HG02852 (cell line): Measurements from ENCODE around the gene ATXN1.
"Not testable (repeated sequence)": the region's sequence is repeated elsewhere in the genome, so short reads cannot be mapped to it uniquely, and the experiment has no call there.

Experiments used
- ATAC-seq: cut with Tn5 transposase; IDR thresholded peaks from one replicate; pipeline ENCODE4 v1.9.1; 2021; ENCODE audit warnings: mild to moderate bottlenecking, moderate library complexity; ENCODE audit not compliant: unreplicated experiment

The ATXN1 gene

DNA sequence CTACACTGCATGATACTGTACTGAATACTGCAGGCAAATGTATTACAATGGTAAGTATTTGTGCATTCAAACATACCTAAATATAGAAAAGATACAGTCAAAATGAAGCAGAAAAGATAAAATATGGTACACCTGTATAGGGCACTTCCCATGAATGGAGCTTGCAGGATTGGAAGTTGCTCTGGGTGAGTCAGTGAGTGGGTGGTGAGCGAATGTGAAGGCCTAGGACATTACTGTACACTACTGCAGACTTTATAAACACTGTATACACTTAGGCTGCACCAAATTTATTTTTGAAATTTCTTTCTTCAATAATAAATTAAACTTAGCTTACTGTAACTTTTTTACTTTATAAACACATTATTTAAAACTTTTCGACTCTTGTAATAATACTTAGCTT lies 213.1 kb downstream of the ATXN1 start:
- no peak for ATAC-seq

DNA sequence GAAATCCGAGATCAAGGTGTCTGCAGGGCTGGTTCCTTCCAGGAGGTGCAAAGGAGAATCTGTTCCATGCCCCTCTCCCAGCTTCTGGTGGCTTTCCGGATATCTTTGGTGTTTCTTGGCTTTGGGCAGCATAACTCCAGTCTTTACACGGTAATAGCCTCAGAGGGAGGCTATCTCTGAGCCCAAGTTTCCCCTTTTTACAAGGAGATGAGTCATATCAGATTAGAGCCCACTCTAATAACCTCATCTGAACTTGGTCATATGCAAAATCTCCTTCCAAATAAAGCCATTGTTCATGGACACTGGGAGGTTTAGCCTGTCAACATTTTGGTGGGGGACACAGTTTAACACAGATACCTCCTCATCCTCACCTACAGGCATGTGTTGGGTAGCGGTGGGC lies 213.7 kb downstream of the ATXN1 start:
- ATAC-seq, result no peak

DNA sequence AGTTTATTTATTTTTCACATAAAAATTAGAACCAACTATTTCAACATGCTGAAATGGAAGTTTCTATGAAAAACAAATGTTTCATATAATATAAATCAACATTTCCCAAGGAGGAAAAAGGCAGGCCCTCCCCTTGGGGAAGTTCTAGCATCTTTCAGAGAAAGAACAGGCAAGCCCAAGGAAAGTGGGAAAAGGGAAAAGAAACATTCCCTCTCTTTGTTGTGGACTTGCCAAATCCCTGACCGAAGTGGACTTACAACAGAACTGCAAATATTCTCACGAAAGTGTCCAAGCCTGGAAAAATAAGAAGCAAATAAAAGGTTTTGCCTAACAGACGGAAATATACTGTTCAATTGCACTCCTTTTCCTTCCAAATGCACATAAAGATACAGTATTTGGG lies 214.4 kb downstream of the ATXN1 start:
- no peak for ATAC-seq

DNA sequence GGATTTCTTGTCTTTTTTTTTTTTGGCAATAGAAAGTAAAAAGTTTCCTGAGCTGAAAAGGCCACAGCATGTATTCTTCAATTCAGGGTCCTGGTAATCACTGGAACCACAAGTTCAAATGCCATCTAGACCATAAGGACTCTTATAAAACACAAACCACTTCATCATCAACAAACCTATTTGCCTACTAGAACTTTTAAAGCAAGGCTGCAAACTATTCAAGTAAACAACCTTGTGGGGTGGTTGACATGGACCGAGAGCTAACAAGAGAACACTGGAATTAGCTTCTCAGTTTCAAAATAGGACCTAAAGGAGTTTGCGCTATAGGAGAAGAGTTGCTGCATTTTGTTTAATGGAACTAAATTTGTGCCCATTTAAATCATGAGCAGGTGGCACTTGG lies 215.9 kb downstream of the ATXN1 start:
- no peak for ATAC-seq

DNA sequence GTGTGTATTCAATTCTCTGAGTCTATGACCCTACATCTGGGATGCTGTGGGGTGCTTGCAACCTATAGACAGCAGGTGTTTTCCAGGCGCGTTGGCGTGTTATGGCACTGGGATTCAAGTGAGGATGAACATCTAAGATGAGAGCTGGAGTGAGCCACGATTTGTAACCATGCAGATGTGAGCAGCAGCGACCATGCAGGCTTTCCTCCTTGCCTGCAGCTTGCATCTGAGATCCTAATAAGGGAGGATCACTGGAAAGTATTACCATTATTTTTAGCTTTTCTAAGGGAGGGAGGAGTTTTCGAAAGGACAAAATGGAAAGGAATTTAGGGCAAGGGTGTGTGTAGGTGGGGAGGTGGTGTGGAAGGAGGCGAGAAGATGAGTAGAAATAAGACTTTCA lies 216.7 kb downstream of the ATXN1 start:
- no peak for ATAC-seq

DNA sequence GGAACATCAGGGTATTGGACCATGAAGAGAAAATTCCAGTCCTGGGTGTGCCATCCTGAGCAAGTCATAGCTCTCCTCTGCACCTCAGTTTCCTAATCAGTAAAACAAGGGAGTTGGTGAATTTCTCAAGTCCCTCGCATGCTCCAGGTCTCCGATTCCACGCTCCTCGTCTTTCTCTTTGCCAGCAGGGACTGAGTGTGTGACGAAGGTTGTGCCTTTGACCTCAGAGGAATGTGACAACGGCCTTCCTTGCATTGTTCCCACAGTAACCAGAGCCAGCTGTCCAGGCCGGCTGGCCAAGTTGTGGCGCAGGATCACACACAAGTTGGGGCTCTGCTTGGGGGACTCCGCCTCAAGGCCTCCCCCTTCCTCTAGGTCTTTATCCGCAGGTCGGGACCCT lies 217.3 kb downstream of the ATXN1 start:
- ATAC-seq, result no peak

DNA sequence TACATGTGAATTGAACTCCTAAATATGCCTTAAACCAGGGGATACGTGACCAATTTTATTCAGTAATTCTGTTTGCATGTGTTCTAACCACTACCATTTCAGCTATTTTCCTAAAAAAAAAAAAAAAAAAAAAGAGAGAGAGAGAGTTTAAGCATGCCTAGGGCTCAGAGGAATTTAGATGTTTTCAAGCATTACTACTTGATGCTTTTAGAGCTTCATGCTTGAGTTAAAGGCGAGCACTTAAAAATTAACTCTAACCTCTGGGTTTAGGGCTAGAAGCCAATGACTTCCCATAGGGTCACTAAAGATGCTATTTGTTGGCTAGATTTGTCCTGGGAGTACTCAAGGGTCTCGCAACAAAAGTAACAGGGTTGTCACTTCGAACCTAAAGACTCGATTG lies 217.7 kb downstream of the ATXN1 start:
- ATAC-seq, result no peak

DNA sequence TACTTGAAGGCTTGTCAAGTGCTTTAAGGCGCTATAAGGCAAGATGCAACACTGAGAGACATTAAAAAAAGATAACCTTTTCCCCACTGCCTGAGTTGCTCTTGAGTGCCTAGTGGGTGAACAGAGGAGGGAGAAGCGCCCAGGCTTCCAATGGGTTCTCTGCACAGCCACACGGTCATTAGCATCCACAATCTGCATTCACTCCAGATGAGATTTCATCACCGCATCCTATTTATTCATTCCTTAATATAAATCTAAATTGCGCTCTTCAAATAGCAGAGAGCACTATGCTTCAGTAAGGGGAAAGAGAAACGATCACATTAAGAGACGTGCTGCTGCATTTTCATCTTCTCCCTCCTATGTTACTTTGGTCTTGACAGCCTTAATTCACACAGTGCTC lies 219.2 kb downstream of the ATXN1 start:
- no peak for ATAC-seq

DNA sequence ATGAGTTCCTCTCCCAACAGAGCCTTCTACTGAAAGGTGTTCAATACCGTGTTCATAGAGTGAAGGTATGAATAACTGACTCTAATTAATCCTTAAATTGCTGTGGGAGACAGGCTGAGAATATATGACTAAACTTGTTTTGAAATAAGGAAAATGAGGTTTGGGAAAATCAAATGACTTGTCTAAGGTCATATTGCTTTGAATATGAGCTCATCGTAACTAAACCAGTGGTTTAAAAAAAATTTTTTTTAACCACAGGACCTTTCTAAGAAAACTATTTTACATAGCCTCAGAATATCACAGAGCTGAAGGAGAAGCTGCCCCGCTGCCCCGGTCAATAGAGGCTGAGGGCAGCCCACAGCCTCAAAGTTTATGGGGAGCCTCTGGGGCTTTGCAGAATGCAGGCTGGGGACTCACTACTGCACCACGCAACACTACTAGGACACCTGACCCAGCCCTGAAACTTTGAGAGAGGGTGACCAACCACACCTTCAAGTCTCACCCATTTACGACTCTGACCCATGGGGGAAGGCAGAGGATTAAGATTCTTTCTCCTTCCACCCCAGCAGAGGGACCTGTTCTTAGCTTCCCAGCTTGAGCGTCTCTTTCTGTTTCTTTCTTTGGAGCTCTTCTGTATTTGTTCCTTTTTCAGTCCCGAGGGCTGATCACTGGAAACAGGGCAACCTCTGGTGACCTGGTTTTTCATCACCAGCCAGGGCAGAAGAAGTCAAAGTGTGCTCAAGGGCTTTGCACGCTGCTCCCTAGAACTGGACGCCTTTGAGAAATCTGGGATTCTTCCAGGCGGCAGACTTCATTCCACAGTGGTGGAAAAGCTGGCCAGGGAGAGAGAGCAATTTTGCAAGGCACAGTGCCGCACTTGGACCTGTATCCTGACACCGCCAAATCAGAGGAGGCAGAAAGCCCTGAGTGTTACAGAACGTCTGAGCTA lies 220.2 kb downstream of the ATXN1 start:
- peak; percentile 70 for ATAC-seq

DNA sequence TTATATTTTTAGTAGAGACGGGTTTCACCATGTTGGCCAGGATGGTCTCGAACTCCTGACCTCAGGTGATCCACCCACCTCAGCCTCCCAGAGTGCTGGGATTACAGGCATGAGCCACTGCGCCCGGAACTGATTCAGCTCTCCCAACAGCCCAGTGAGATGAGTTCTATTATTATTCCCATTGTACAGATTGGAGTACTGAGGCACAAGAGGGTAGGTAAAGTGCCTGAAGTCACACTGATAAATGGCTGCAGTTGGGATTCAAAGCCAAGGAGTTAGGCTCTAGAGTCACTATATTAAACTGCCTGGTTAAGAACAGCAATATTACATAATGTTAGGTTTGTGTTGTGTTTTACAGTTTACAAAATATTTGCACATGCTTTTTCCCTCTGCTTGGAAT lies 220.9 kb downstream of the ATXN1 start:
- not testable (repeated sequence) for ATAC-seq

DNA sequence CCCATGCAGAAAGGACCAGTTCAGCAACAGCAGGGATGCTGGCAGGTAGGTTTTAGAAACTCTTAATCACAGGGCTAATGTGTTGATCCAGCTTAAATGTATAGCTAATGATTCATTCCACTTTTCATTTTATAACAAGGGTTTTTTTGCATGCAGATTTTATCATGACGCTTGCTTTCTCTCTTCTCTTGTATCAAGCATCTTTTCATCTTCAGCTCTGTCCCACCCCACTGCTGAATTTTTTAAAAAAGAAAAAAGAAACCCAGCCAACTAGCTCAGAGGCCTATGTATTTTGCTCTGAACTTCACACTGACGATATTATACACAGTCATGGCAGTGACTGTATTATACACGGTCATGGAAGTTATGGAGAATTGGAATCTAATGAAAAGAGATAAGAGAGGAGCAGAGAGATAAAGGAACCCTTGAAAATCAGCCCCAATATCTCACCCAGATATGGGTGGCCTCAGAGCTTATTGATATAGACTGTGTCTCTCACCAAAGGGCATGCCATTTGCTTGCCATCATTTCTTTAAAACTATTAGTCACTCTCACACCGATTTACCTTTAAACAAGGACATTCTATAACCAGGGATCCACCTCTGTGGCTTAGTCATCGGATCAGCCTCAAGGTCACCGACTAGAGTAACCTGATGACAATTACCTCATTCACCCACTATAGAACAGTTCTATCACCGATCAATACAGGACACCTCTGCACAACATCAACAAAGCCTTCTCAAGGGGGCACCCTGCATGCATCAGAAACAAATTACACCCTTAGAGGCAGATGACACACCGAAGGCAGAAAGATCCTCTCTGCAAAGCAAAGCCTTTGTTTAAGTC lies 222.0 kb downstream of the ATXN1 start:
- no peak for ATAC-seq

DNA sequence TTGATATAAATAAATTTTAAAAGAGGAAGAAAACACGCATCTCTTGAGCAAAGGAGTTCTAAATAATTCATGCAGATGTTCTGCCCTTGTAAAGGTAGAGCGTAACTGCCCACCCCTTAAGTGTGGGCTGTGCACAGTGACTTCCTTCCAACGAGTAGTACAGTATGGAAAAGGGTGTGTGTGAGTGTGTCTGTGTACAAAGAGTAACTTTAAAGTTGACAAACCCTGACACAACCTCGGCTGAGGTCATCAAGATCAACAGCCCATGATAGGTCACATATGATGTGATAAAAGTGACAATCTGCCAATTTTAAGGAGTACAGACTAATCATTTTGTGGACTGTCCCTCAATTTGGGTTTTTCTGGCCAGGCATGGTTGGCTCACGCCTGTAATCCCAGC lies 225.7 kb downstream of the ATXN1 start:
- ATAC-seq, result no peak

DNA sequence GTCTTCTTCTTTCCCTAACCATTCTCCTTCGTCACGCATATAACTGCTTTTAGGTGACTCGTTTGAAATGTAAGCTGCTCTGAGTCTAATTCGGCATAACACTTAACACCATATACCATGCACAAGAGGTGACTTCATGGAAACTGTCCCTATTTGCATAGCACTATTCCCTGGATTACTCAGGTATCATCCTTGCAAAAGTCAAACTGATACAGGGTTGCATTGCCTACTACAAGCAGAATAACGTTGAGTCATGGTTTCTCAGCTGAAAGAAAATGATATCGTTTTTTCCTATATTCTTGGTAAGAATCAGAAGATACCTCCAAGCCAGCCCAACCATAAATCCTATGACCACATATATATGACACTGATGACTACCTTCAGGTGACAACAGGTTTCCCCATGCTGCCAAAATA lies 227.5 kb downstream of the ATXN1 start:
- ATAC-seq, result no peak

DNA sequence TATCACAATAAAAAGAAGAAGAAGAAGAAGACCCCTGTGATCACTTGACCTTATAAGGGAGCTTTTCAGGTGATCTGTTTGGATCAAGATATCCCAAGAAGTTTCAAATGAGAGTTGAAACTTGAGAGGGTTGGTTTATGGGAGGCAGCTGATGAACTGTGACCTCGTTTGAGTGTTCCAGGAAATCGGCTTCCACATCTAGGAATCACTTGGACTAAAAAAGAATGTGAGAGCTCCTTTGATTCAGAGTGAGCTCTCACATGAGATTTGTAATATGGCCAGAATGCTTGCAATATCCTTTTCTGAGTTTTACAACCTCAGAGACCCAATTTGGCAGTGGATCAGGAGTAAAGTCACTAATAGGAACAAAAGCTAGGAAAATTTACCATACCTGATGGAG lies 228.1 kb downstream of the ATXN1 start:
- ATAC-seq, result no peak

DNA sequence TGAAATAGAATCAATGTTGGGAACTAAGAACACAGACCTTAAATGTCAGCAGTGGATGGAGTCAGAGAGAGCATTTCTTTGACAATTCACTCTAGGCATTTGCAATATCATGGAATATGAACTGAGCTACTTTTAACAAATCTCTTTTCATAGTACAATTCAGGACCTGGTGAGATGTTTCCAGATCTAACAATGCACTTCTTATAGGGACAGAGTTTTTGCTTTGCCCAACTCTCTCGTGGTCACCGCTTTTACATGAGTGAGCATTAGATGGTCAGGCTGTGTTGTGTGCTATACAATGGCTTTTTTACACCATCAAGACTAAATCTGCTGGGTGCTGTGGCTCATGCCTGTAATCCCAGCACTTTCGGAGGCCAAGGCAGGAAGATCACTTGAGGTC lies 233.6 kb downstream of the ATXN1 start:
- ATAC-seq, result no peak

DNA sequence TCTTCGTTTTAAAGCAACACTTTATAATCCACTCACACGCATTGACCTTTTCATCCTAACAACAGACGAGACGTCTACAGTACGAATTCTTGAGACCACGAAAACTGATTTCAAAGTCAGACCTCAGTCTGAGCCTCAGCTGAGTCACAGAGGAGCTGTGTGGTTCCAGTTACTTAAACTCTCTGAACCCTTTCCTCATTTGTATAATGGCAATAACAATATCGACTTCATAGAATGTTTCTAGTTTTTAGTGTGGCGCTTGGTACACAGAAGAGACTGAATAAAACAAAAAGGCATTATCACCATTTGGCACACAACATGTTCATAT lies 236.9 kb downstream of the ATXN1 start:
- no peak for ATAC-seq

DNA sequence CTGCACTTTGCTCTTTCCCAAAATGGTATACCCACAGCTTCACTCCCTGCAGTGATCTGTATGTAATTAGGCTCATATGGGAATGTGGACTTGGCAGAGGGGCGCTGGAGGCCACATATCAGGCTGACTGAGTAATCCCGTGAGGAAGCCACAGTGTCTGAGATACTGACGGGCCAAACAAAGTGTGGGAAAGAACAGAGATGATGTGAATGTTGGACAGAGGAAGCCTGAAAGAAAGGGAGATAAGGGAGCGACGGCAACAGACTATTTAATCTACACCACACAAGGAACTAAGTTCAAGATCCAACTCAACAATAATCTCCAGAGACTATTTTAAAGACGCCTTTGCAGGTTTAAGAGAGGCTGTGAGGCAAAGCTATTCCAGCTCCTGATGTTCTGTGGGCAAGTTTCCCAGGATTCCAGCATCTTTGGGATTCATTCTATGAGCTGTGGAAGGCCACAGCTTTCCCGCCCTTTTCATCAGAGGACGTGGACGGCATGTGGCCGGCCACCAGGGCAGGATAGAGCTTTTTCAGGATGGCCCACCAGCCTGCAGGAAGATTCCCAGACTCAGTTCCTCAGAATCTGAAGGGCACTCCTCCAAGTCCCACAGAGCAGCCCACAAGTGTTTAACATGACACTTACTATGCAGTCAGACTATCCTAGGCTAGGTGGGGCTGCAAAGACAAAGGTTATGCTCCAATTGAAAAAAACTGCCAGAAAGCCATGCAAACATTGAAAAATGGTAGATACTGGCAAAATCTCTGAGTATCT lies 237.5 kb downstream of the ATXN1 start:
- ATAC-seq, result no peak

DNA sequence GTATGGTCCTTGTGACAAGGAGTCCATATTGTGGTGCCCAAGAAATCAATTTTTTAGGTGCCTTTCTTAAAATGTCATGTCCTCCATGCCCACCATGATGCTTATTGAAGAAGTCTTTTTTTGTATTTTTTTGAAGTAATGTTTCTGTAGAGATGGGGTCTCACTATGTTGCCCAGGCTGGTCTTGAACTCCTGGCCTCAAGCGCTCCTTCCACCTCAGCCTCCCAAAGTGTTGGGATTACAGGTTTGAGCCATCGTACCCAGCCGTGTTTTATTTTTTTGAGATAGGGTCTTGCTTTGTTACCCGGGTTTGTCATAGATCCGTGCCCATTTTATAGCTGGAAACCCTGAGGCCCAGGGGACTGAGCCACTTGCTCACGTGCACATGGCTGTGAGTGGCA lies 238.3 kb downstream of the ATXN1 start:
- no peak for ATAC-seq

DNA sequence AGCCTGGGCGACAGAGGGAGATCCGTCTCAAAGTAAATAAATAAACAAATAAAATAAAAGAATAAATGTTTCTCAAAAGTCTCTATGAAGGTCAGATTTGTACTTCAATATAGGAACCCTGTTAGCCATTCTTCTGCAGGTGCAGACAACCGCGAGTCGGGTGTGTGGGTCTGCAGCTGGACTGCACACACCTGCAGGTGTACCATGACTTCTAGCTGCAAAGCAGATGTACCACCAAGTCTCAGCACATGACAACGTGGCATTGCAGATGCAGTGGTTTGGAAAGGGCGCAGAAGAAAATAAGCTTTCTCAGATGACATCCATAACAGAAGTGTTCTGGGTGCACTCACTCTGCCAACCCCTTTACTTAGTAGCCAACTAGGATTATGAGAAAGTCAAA lies 239.7 kb downstream of the ATXN1 start:
- ATAC-seq, result no peak

DNA sequence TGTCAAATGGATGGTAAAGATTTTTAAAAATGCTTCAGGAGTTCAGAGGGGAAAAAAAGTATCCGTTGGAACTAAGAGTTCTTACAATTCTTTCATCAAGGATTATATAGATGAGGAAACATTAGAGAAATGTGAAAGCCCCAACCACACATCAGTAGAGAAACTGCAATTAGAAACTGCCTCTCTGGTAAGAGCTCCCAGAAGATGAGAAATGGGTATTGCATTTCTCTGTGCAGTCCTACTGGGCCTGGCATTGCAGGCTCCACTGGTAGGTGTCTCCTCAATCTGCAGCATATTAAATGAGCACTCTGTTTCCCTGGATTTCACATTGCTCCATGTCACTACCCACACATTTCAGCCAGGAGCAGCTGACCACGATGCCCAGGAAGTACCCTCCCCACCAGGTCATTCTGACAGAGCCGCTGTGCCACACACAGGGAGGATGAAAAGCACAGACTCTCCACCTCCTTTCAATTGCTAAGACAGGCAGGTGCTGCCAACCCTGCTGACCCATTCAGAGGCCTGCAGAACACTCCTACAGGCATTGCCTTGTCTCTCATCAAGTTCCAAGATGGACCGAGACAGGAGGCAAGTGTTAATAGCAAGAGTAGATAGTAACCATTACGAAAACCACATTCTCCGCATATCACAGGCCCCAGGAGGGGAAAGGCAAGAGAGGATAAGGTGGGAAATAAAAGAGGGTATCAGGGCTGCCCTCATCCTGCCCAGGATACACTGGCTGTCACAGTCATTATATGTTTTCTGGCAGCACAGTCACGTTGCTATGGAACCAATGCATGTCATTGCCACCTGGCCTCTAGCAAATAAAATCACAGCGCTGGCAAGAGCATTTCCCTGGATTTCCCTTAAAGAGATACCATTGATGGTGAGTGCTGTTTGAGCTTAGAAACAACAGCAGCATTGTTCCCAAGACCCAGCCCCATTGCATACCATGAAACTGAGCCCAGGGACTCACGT lies 241.7 kb downstream of the ATXN1 start:
- ATAC-seq, result no peak
